22Rv1 (cell line): ENCODE data around the gene KRT3.

Source experiments
- H3K27ac ChIP-seq: fragments of 450-650 bp; 2 replicates; pipeline ENCODE4 v1.5.1; 2017
- ZFX ChIP-seq: fragments of 450-650 bp; IDR thresholded peaks from 2 replicates; pipeline ENCODE4 v1.6.1; 2017; ENCODE audit warnings: antibody characterized with exemption, borderline replicate concordance
- TF ChIP-seq, protein P1 (sequence below): fragments of 450-650 bp; IDR thresholded peaks from 2 replicates; pipeline ENCODE4 v1.5.1; 2017; ENCODE audit warnings: mild to moderate bottlenecking

KRT3 gene

DNA sequence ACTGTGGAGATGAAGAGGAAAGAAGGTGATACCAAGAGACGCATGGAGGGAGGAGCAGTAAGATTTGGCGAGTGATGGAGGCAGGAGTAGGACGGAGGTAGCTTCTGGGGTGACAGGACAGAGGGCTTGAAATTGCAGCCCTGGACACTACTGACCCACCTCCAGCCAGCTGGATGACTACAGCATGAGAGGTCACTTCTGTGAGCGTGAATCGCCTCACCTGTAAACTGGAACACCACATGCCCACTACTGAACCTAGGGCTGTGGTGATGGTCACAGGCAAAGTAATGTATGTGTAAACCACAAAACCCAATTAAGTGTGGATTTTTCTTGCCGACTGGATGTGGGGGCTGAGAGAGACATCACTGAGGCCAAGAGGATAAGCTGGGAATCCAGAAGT is 24.6 kb upstream of the KRT3 start:
- TF ChIP-seq, protein P1, sequence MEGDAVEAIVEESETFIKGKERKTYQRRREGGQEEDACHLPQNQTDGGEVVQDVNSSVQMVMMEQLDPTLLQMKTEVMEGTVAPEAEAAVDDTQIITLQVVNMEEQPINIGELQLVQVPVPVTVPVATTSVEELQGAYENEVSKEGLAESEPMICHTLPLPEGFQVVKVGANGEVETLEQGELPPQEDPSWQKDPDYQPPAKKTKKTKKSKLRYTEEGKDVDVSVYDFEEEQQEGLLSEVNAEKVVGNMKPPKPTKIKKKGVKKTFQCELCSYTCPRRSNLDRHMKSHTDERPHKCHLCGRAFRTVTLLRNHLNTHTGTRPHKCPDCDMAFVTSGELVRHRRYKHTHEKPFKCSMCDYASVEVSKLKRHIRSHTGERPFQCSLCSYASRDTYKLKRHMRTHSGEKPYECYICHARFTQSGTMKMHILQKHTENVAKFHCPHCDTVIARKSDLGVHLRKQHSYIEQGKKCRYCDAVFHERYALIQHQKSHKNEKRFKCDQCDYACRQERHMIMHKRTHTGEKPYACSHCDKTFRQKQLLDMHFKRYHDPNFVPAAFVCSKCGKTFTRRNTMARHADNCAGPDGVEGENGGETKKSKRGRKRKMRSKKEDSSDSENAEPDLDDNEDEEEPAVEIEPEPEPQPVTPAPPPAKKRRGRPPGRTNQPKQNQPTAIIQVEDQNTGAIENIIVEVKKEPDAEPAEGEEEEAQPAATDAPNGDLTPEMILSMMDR = no peak
- no peak for TF ChIP-seq ZFX
- no peak overlapping the region for H3K27ac ChIP-seq

DNA sequence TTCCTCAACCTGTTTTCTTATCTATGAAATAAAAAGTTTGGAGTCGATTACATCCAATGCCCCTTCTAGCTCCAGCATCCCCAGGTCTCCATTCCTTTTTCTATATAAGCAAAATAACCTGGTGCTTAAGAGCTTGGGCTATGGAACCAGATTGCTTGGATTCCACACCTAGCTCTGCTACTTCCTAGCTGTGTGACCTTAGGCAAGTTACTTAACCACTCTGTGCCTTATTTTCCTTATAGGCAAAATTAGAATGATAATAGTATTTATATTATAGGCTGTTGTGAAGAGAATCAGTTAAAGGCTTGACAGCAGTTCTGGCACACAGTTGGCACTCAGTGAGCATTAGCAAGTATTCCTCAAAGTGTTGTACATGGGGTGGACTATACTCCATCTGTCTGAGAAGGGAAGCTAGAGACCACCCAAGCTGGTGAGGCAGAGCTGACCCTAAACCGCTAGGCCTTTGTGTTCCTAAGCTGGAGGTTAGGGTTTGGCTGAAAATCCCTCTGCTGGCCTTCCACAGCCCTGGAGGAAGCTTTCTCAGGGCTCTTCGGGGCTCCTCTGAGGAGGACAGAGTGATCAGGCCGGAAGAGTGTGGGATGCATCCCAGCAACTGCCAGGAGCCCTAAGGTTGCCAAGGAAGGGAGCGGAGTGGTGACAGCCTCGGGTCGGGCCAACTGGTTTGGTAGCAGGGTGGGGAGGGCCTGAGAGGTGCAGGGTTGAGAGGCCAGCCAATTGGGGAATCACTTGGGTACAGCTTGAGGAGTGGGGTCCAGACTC is 24.0 kb upstream of the KRT3 start:
- no peak for TF ChIP-seq ZFX
- TF ChIP-seq, protein P1 = no peak

DNA sequence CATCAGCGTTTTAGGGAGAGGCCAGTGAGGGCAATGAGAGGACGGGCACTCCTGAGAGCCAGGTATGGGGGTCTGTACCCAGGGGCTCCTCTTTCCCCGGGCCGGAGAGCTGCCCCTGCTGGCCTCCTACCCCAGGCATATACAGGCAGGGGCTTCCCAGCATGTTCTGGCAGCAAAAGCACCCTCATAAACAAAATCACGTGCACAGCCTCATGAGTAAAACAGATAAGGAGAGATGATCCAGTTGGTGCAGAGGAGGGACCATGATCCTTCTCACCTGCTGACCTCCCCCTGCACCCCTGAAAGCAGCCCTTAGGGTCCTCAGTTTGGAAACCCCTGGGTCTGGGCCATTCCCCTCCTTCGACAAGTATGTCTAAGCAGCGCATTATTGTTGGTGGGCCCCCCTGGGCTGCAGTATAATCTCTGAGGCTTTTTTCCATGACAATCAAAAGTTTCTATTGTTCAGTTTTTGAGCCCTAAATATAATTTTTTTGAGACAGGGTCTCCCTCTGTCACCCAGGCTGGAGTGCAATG is 23.0 kb upstream of the KRT3 start:
- H3K27ac ChIP-seq = no peak overlapping the region
- no peak for TF ChIP-seq ZFX
- TF ChIP-seq, protein P1 = no peak

More for the DNA sequence above, 24.0 kb upstream of the KRT3 start:
- no peak overlapping the region for H3K27ac ChIP-seq

DNA sequence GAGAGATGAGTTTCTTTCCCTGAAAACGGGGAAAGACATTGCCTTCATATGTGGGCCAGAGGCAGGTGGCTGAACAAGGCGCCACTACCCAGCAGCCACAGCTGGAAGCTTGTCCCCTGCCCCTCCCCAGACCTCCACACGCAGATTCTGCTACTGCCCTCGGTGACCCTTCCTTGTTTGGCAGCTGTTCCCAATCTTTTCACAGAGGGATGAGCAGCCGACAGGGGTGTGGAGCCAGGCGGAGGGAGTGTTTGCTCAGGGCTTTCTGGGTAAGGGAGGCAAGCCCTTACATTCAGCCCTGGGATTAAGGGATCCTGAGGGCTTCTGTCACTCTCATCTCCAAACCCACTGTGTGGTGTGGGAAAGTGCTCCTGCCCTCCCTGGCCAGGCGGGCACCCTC is 22.5 kb upstream of the KRT3 start:
- no peak overlapping the region for H3K27ac ChIP-seq
- TF ChIP-seq, protein P1 = no peak
- no peak for TF ChIP-seq ZFX

DNA sequence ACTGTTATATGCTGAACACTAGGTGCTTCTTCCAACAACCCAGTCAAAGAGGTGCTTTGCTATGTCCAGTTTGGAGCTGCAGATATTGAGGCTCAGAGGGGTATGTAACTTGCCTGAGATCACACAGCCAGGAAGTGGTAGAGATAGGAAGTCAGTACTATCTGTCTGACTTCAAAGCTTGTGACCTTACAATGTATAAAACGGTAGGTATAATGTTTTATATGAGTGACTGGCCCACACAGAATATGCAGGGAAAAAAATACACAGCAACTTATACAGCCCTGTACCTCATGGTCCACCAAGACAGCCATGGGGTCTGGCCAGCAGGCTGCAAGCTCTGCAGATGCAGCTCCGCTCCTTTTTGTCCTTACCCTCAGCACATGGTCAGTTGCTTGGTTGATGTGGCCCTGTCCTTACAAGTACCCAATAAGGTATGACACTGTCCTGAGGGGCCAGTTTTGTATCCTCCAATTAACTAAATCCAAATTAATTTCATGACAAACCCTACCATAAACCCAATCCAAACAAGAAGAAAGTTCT is 21.9 kb upstream of the KRT3 start:
- H3K27ac ChIP-seq = no peak overlapping the region
- TF ChIP-seq, protein P1 = no peak
- no peak for TF ChIP-seq ZFX

DNA sequence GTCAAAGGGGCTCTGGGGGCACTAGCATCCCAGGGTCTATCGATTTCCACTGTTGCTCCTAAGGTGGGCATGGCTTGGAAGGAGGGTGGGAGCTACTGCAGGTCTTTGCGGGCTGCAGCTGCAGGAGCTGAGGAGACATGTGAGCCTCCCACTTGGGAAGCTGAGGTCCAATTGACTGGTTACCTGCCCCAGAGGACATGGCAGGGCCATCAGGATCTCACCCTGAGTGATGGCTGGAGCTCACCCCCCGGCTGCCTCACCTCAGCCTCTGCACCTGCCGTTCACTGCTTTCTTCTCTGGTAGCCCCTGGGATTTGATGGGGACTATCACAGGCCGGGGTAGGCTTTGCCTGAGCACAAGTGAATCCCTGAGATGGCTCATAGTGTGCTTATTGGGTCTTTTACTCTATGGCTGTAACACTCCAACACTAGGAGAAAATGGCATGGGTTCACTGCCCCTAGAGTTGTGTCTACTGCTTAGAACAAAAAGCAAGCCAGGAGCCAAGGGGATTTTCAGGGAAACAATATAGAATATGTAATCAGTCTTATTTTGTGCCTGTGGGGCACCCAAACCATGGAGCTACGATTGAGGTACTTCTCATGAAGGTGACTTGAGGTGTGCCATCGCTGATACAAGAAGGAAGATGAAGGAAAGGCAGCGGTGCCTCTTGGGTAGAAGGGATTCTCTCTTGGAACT is 21.2 kb upstream of the KRT3 start:
- TF ChIP-seq, protein P1 = no peak
- no peak for TF ChIP-seq ZFX
- no peak overlapping the region for H3K27ac ChIP-seq
